Peyer's patch (tissue), 4 donors: ENCODE data around the gene ADAMTS1.

Source experiments
- POLR2A ChIP-seq, 2 donors: fragments of 450-650 bp; IDR thresholded peaks; one replicate each; pipeline ENCODE4 v1.5.1; 2017; ENCODE audit warnings: antibody characterized with exemption in 2 of 2, mild to moderate bottlenecking in 2 of 2, moderate library complexity in 2 of 2
- TF ChIP-seq, protein P1 (sequence below), 6 experiments: fragments of 450-650 bp in 4 of 6; fragments of 200-600 bp in 2 of 6; sonication (generic) in 1 of 6; IDR thresholded peaks; one replicate each; pipeline ENCODE4 v1.5.1; 2017 to 2019; ENCODE audit warnings: antibody characterized with exemption in 6 of 6, mild to moderate bottlenecking in 3 of 6, moderate library complexity in 1 of 6

DNA sequence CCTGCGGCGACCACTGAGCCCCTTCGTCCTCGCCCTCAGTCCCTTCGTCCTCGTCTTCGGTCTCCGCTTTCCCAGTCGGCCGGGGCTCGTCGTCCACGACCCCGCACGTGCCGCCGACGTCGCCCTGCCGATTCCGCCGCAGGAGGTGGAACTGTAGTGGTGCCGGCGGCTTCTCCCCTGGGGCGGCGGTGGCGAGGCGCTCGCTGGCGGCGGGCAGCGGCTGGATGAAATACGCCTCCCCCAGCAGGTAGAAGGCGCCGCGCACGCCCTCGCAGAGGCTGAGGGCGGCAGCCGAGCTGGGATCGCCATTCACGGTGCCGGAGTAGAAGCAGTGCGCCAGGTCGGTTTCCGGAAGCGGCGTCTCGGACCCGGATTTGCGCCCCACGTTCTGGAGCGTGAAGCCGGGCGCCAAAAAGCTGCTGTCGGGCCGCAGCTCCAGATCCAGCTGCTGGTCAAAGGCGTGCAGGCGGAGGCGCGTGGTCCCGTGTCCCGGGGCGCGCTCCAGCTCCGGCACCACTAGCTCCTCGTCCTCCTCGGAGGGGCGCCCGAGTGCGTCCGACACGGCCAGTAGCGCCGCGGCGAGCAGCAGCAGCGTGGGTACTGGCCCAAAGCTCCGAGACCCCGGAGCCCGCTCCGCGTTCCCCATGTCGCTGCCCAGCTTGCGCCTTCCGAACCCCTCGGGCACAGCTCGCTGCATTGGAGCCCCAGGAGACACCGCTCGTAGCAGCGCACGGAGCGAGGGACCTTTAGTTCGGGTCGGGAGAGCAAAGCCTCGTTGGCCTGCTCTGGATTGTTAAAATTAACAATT, 747 bp downstream of the ADAMTS1 start:
- TF ChIP-seq, protein P1, sequence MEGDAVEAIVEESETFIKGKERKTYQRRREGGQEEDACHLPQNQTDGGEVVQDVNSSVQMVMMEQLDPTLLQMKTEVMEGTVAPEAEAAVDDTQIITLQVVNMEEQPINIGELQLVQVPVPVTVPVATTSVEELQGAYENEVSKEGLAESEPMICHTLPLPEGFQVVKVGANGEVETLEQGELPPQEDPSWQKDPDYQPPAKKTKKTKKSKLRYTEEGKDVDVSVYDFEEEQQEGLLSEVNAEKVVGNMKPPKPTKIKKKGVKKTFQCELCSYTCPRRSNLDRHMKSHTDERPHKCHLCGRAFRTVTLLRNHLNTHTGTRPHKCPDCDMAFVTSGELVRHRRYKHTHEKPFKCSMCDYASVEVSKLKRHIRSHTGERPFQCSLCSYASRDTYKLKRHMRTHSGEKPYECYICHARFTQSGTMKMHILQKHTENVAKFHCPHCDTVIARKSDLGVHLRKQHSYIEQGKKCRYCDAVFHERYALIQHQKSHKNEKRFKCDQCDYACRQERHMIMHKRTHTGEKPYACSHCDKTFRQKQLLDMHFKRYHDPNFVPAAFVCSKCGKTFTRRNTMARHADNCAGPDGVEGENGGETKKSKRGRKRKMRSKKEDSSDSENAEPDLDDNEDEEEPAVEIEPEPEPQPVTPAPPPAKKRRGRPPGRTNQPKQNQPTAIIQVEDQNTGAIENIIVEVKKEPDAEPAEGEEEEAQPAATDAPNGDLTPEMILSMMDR (IDR thresholded peaks at IDR 0.05), result no peak
- TF ChIP-seq POLR2A (IDR thresholded peaks at IDR 0.05), result no peak
